C4-2B (cell line): ENCODE data around the gene FRMPD2.

ENCODE experiments used
- CTCF ChIP-seq: fragments of 450-650 bp; conservative IDR thresholded peaks from 2 replicates; pipeline ENCODE4 v1.5.1; 2017; ENCODE audit warnings: mild to moderate bottlenecking
- ZFX ChIP-seq: fragments of 450-650 bp; IDR thresholded peaks from 2 replicates; pipeline ENCODE4 v1.6.1; 2017

DNA sequence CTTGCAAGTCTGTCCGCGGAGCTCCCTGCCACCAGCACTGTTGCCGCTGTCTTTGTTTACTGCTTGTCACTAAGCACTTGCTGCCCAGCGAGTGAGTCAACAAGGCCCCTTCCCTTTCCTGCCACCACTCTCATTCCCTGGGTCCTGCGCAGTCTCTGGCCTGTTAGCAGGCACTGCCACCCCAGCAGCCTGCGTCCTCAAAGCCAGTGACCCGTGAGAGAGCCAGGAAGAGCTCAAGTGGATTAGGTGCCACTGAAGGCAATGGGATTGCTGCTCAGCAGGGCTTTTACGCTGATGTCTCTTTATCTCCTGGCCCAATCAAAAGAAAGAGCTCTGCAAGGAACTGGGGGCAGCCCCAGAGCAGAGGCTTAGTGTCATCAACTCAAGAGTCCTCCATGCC, at the start of gene FRMPD2:
- no peak for TF ChIP-seq CTCF
- TF ChIP-seq ZFX = no peak
